ENCODE data around the gene ITPR2. TPM values are rescaled to one million over a fixed set of nuclear protein-coding genes. Genes with fewer than 3 reads are reported as not detected.
A peak's percentile ranks its signal among the peaks of the same experiment; 100 is the strongest.

The ITPR2 gene
- total RNA-seq, 2 experiments from 2014 or later: 25.6 to 44.7 TPM

GRCh38 chr12:26302776-26303175, 530.2 kb downstream of the ITPR2 start:
- ChIA-PET POLR2A (no interaction called here), CTCF (ENCODE audit: unreplicated experiment) (no interaction called here)
- no TSS peak for BruUV-seq (replicated peaks)
- TF ChIP-seq CTCF (conservative IDR thresholded peaks at IDR 0.05; ENCODE audit: low read length): no peak
- no peak for TF ChIP-seq EZH2phosphoT487 (IDR thresholded peaks at IDR 0.05; ENCODE audit: borderline replicate concordance, low read depth, low read length)
- no peak overlapping the region for H2AFZ ChIP-seq (ENCODE audit: low read length)
- no peak overlapping the region for H3K27ac ChIP-seq (ENCODE audit: low read depth, low read length, poor library complexity, severe bottlenecking)
- intact Hi-C loops (cut with micrococcal nuclease; ENCODE audit: unreplicated experiment): no loop called here
- H3K9me3 ChIP-seq (ENCODE audit: low read length): no peaks in the 10 kb centered on the region
- no peak overlapping the region for H3K4me3 ChIP-seq (ENCODE audit: low read depth, low read length, poor library complexity, severe bottlenecking)
- no peaks in the 10 kb centered on the region for H4K20me1 ChIP-seq (ENCODE audit: insufficient read depth, low read length)
- H3K4me2 ChIP-seq (ENCODE audit: low read length): no peak overlapping the region
- no peaks in the 10 kb centered on the region for H3K79me2 ChIP-seq (ENCODE audit: insufficient read depth, low read depth, low read length)
- no peak for DNase-seq (ENCODE audit: low spot score)
- H3K36me3 ChIP-seq (ENCODE audit: insufficient read depth, low read length): no peaks in the 10 kb centered on the region
- peaks cover 17% of the 10 kb centered on the region for H3K4me1 ChIP-seq (ENCODE audit: insufficient read depth, low read length, poor library complexity, severe bottlenecking)
- no peaks in the 10 kb centered on the region for H3K9me2 ChIP-seq (ENCODE audit: insufficient read depth, low read length)

- Histone ChIP-seq H4K20me1 (ENCODE audit: insufficient read depth, low read length) (no peaks in the 10 kb centered on the region), H3K4me2 (ENCODE audit: low read length) (no peak overlapping the region), H3K4me1 (ENCODE audit: insufficient read depth, low read length, poor library complexity, severe bottlenecking) (peaks cover 17% of the 10 kb centered on the region), H3K36me3 (ENCODE audit: insufficient read depth, low read length) (no peaks in the 10 kb centered on the region), H3K79me2 (ENCODE audit: insufficient read depth, low read depth, low read length) (no peaks in the 10 kb centered on the region), H3K4me3 (ENCODE audit: low read depth, low read length, poor library complexity, severe bottlenecking) (no peak overlapping the region), H3K27ac (ENCODE audit: low read depth, low read length, poor library complexity, severe bottlenecking) (no peak overlapping the region), H3K9me3 (ENCODE audit: low read length) (no peaks in the 10 kb centered on the region), H3K9me2 (ENCODE audit: insufficient read depth, low read length) (no peaks in the 10 kb centered on the region), H2AFZ (ENCODE audit: low read length) (peak overlapping the region; percentile 89; the same call in 1 of the 2 replicates)
- no TSS peak for BruUV-seq (replicated peaks)
- no peak for TF ChIP-seq EZH2phosphoT487 (IDR thresholded peaks at IDR 0.05; ENCODE audit: borderline replicate concordance, low read depth, low read length)
- no peak for TF ChIP-seq CTCF (conservative IDR thresholded peaks at IDR 0.05; ENCODE audit: low read length)
- ChIA-PET POLR2A (no interaction called here), CTCF (ENCODE audit: unreplicated experiment) (interaction anchor here (0.7 kb wide), 1 partner anchor 803 kb away, joined by 3 read pairs; no protein-coding TSS in a partner anchor)
- DNase-seq (ENCODE audit: low spot score): no peak
- intact Hi-C loops (cut with micrococcal nuclease; ENCODE audit: unreplicated experiment): no loop called here
These were observed 533.2 kb downstream of the ITPR2 start for GRCh38 chr12:26299751-26300150.

- peak overlapping the region; percentile 71 for H3K4me2 ChIP-seq (ENCODE audit: low read length)
- no peaks in the 10 kb centered on the region for H3K9me2 ChIP-seq (ENCODE audit: insufficient read depth, low read length)
- peak overlapping the region; percentile 48 for H3K4me3 ChIP-seq (ENCODE audit: low read depth, low read length, poor library complexity, severe bottlenecking)
- peak overlapping the region; percentile 89 for H2AFZ ChIP-seq (ENCODE audit: low read length)
- H3K27ac ChIP-seq (ENCODE audit: low read depth, low read length, poor library complexity, severe bottlenecking): no peak overlapping the region
- no peaks in the 10 kb centered on the region for H3K9me3 ChIP-seq (ENCODE audit: low read length)
- DNase-seq (ENCODE audit: low spot score): peak; percentile 59
- peaks cover 17% of the 10 kb centered on the region for H3K4me1 ChIP-seq (ENCODE audit: insufficient read depth, low read length, poor library complexity, severe bottlenecking)
- no peaks in the 10 kb centered on the region for H3K79me2 ChIP-seq (ENCODE audit: insufficient read depth, low read depth, low read length)
- ChIA-PET CTCF (ENCODE audit: unreplicated experiment) (interaction anchor here (0.8 kb wide), 1 partner anchor 48 kb away, joined by 3 read pairs; no protein-coding TSS in a partner anchor), POLR2A (interaction anchor here (0.8 to 1.4 kb wide), 3 partner anchors 10 to 332 kb away, joined by 3 read pairs; no protein-coding TSS in a partner anchor)
- TF ChIP-seq CTCF (conservative IDR thresholded peaks at IDR 0.05; ENCODE audit: low read length) (peak; percentile 39), EZH2phosphoT487 (IDR thresholded peaks at IDR 0.05; ENCODE audit: borderline replicate concordance, low read depth, low read length) (no peak)
- intact Hi-C loops (cut with micrococcal nuclease; ENCODE audit: unreplicated experiment): no loop called here
- H3K36me3 ChIP-seq (ENCODE audit: insufficient read depth, low read length): no peaks in the 10 kb centered on the region
- no peaks in the 10 kb centered on the region for H4K20me1 ChIP-seq (ENCODE audit: insufficient read depth, low read length)
- no TSS peak for BruUV-seq (replicated peaks)
These were observed 534.0 kb downstream of the ITPR2 start for GRCh38 chr12:26298785-26299621.
